CD8-positive, alpha-beta memory T cell (primary cell): ENCODE measurements around the gene CASQ2. TPM values are rescaled to one million over a fixed set of nuclear protein-coding genes. Genes with fewer than 3 reads are reported as not detected.

Source experiments
- CTCF ChIA-PET: fragments of 350-600 bp; sonication (Branson Sonifier 250); formaldehyde crosslinking; loops from one replicate; lab custom pipeline; 2021; ENCODE audit warnings: antibody characterized with exemption; lab: Charles Lee
- POLR2A ChIA-PET: fragments of 350-600 bp; sonication (Branson Sonifier 250); formaldehyde crosslinking; loops from one replicate; lab custom pipeline; 2021; ENCODE audit warnings: antibody characterized with exemption; lab: Charles Lee
- DNase-seq, 5 donors: peaks; one replicate each; pipeline versions ENCODE4 v3.0.0 to v3.0.0-alpha.2; 2020 to 2022; ENCODE audit warnings: mixed read lengths in 1 of 5
- H3K27ac ChIP-seq: one replicate; pipeline ENCODE4 v1.7.0; 2013; ENCODE audit warnings: low read depth, mild to moderate bottlenecking, low read length, moderate library complexity
- H3K27me3 ChIP-seq: 2 replicates; pipeline ENCODE4 v1.7.0; 2013; ENCODE audit warnings: low read length, mild to moderate bottlenecking; ENCODE audit not compliant: insufficient read depth, poor library complexity, severe bottlenecking
- H3K36me3 ChIP-seq: 2 replicates; pipeline ENCODE4 v1.7.0; 2013; ENCODE audit warnings: mild to moderate bottlenecking, low read length, moderate library complexity; ENCODE audit not compliant: insufficient read depth
- H3K4me1 ChIP-seq: 2 replicates; pipeline ENCODE4 v1.7.0; 2013; ENCODE audit warnings: mild to moderate bottlenecking, low read length, moderate library complexity; ENCODE audit not compliant: insufficient read depth
- H3K4me3 ChIP-seq: 2 replicates; pipeline ENCODE4 v1.7.0; 2013; ENCODE audit warnings: mild to moderate bottlenecking, low read length
- H3K9me3 ChIP-seq: 2 replicates; pipeline ENCODE4 v1.7.0; 2013; ENCODE audit warnings: mild to moderate bottlenecking, low read length
- H3K27ac Mint-ChIP-seq, 8 donors: one replicate each; pipeline ENCODE4 v1.8.0; 2020 to 2021; ENCODE audit warnings: mixed read lengths in 8 of 8, mild to moderate bottlenecking in 6 of 8, inconsistent platforms in 3 of 8, moderate library complexity in 3 of 8
- H3K27me3 Mint-ChIP-seq, 2 donors: one replicate each; pipeline ENCODE4 v1.8.0; 2020 to 2021; ENCODE audit warnings: mixed read lengths in 2 of 2, mild to moderate bottlenecking in 1 of 2, moderate library complexity in 1 of 2
- H3K36me3 Mint-ChIP-seq, 3 donors: one replicate each; pipeline ENCODE4 v1.8.0; 2020 to 2021; ENCODE audit warnings: mixed read lengths in 3 of 3, inconsistent platforms in 1 of 3, mild to moderate bottlenecking in 1 of 3
- H3K4me1 Mint-ChIP-seq, 3 donors: one replicate each; pipeline ENCODE4 v1.8.0; 2020 to 2021; ENCODE audit warnings: mixed read lengths in 3 of 3, inconsistent platforms in 1 of 3, mild to moderate bottlenecking in 1 of 3
- H3K4me3 Mint-ChIP-seq, 7 donors: one replicate each; pipeline ENCODE4 v1.8.0; 2020 to 2021; ENCODE audit warnings: mixed read lengths in 7 of 7, mild to moderate bottlenecking in 6 of 7, moderate library complexity in 4 of 7, inconsistent platforms in 2 of 7
- H3K9me3 Mint-ChIP-seq, 5 donors: one replicate each; pipeline ENCODE4 v1.8.0; 2020 to 2022; ENCODE audit warnings: mixed read lengths in 5 of 5, mild to moderate bottlenecking in 3 of 5, moderate library complexity in 2 of 5, inconsistent platforms in 1 of 5
- polyA plus RNA-seq: library from polyadenylated mRNA; unstranded; fragments of 300-500 nt; fragmentation: Illumina TruSeq; gene quantifications from one replicate; pipeline ENCODE4 v1.2.3, GENCODE V29; 2021
- total RNA-seq, 2 experiments: library from RNA; stranded (reverse); gene quantifications; one replicate each; pipeline ENCODE4 v1.2.3, GENCODE V29; 2021

Gene CASQ2
- total and polyA plus RNA-seq, 3 experiments from 2014 or later, result not detected

GRCh38 chr1:115757856-115758255, 10.7 kb downstream of the CASQ2 start:
- no peaks in the 10 kb centered on the region for H3K27me3 ChIP-seq
- Mint-ChIP-seq H3K9me3 (peaks cover 0 to 16% (median 3%) of the 10 kb centered on the region in 5 donors), H3K4me3 (no peak overlapping the region), H3K36me3 (no peaks in the 10 kb centered on the region), H3K27ac (no peak overlapping the region), H3K4me1 (no peaks in the 10 kb centered on the region), H3K27me3 (peaks cover 11 to 17% of the 10 kb centered on the region in 2 donors)
- ChIA-PET POLR2A (no interaction called here), CTCF (no interaction called here)
- no peaks in the 10 kb centered on the region for H3K36me3 ChIP-seq
- no peak overlapping the region for H3K4me3 ChIP-seq
- no peak overlapping the region for H3K27ac ChIP-seq
- no peaks in the 10 kb centered on the region for H3K4me1 ChIP-seq
- no peak for DNase-seq
- H3K9me3 ChIP-seq, result no peaks in the 10 kb centered on the region

- no peak for DNase-seq
- Mint-ChIP-seq H3K36me3 (no peaks in the 10 kb centered on the region), H3K9me3 (peaks cover 0 to 16% (median 3%) of the 10 kb centered on the region in 5 donors), H3K27ac (no peak overlapping the region), H3K4me3 (no peak overlapping the region), H3K27me3 (peaks cover 13 to 22% of the 10 kb centered on the region in 2 donors), H3K4me1 (no peaks in the 10 kb centered on the region)
- POLR2A ChIA-PET, result no interaction called here
- Histone ChIP-seq H3K36me3 (no peaks in the 10 kb centered on the region), H3K9me3 (no peaks in the 10 kb centered on the region), H3K27ac (no peak overlapping the region), H3K4me3 (no peak overlapping the region), H3K27me3 (no peaks in the 10 kb centered on the region), H3K4me1 (no peaks in the 10 kb centered on the region)
- CTCF ChIA-PET, result no interaction called here
These were observed 11.2 kb downstream of the CASQ2 start for GRCh38 chr1:115757326-115757725.

- Mint-ChIP-seq H3K27ac (no peak overlapping the region), H3K27me3 (peaks cover 13 to 33% of the 10 kb centered on the region in 2 donors), H3K4me3 (peak overlapping the region in 1 of 7 donors; percentile 25), H3K9me3 (peaks cover 0 to 16% (median 3%) of the 10 kb centered on the region in 5 donors), H3K4me1 (no peaks in the 10 kb centered on the region), H3K36me3 (no peaks in the 10 kb centered on the region)
- ChIA-PET POLR2A (no interaction called here), CTCF (no interaction called here)
- Histone ChIP-seq H3K4me3 (no peak overlapping the region), H3K9me3 (no peaks in the 10 kb centered on the region), H3K36me3 (no peaks in the 10 kb centered on the region), H3K4me1 (no peaks in the 10 kb centered on the region), H3K27ac (no peak overlapping the region), H3K27me3 (no peaks in the 10 kb centered on the region)
- no peak for DNase-seq
These were observed 12.8 kb downstream of the CASQ2 start for GRCh38 chr1:115755456-115756370.

- Histone ChIP-seq H3K4me1 (no peaks in the 10 kb centered on the region), H3K27me3 (no peaks in the 10 kb centered on the region), H3K9me3 (no peaks in the 10 kb centered on the region), H3K27ac (no peak overlapping the region), H3K4me3 (no peak overlapping the region), H3K36me3 (no peaks in the 10 kb centered on the region)
- H3K4me3 Mint-ChIP-seq, result no peak overlapping the region
- no peak overlapping the region for H3K27ac Mint-ChIP-seq
- H3K27me3 Mint-ChIP-seq, result peaks cover 10 to 28% of the 10 kb centered on the region in 2 donors
- H3K9me3 Mint-ChIP-seq, result peaks cover 0 to 4% (median 0%) of the 10 kb centered on the region in 5 donors
- no peak for DNase-seq
- no peaks in the 10 kb centered on the region for H3K4me1 Mint-ChIP-seq
- no peaks in the 10 kb centered on the region for H3K36me3 Mint-ChIP-seq
- ChIA-PET POLR2A (no interaction called here), CTCF (no interaction called here)
These were observed 14.7 kb downstream of the CASQ2 start for GRCh38 chr1:115753830-115754229.

GRCh38 chr1:115753361-115753760, 15.2 kb downstream of the CASQ2 start:
- ChIA-PET POLR2A (no interaction called here), CTCF (no interaction called here)
- DNase-seq, result no peak
- Mint-ChIP-seq H3K9me3 (no peaks in the 10 kb centered on the region), H3K4me3 (no peak overlapping the region), H3K36me3 (no peaks in the 10 kb centered on the region), H3K27ac (no peak overlapping the region), H3K4me1 (no peaks in the 10 kb centered on the region), H3K27me3 (peaks cover 8 to 28% of the 10 kb centered on the region in 2 donors)
- Histone ChIP-seq H3K27ac (no peak overlapping the region), H3K9me3 (no peaks in the 10 kb centered on the region), H3K27me3 (no peaks in the 10 kb centered on the region), H3K4me1 (no peaks in the 10 kb centered on the region), H3K4me3 (no peak overlapping the region), H3K36me3 (no peaks in the 10 kb centered on the region)

- no peaks in the 10 kb centered on the region for H3K27me3 ChIP-seq
- H3K27ac Mint-ChIP-seq, result peak overlapping the region in 1 of 8 donors; percentile 68
- no peak overlapping the region for H3K27ac ChIP-seq
- CTCF ChIA-PET, result no interaction called here
- H3K9me3 ChIP-seq, result no peaks in the 10 kb centered on the region
- no peak overlapping the region for H3K4me3 Mint-ChIP-seq
- peaks cover 8 to 24% of the 10 kb centered on the region in 2 donors for H3K27me3 Mint-ChIP-seq
- H3K36me3 ChIP-seq, result no peaks in the 10 kb centered on the region
- no peaks in the 10 kb centered on the region for H3K4me1 Mint-ChIP-seq
- no peak for DNase-seq
- POLR2A ChIA-PET, result no interaction called here
- no peaks in the 10 kb centered on the region for H3K9me3 Mint-ChIP-seq
- H3K4me1 ChIP-seq, result no peaks in the 10 kb centered on the region
- no peaks in the 10 kb centered on the region for H3K36me3 Mint-ChIP-seq
- no peak overlapping the region for H3K4me3 ChIP-seq
These were observed 19.9 kb downstream of the CASQ2 start for GRCh38 chr1:115748401-115749150.

GRCh38 chr1:115746021-115746690, 22.4 kb downstream of the CASQ2 start:
- no peak for DNase-seq
- Mint-ChIP-seq H3K9me3 (no peaks in the 10 kb centered on the region), H3K27ac (no peak overlapping the region), H3K4me1 (no peaks in the 10 kb centered on the region), H3K27me3 (peaks cover under 1 to 10% of the 10 kb centered on the region in 2 donors), H3K4me3 (no peak overlapping the region), H3K36me3 (no peaks in the 10 kb centered on the region)
- no peak overlapping the region for H3K4me3 ChIP-seq
- H3K4me1 ChIP-seq, result no peaks in the 10 kb centered on the region
- no peaks in the 10 kb centered on the region for H3K36me3 ChIP-seq
- no peak overlapping the region for H3K27ac ChIP-seq
- ChIA-PET CTCF (no interaction called here), POLR2A (no interaction called here)
- H3K9me3 ChIP-seq, result no peaks in the 10 kb centered on the region
- H3K27me3 ChIP-seq, result no peaks in the 10 kb centered on the region
